SK-N-SH (cell line): ENCODE measurements around the gene ASCC2. TPM values are rescaled to one million over a fixed set of nuclear protein-coding genes. Genes with fewer than 3 reads are reported as not detected.
"Not testable (repeated sequence)": the region's sequence is repeated elsewhere in the genome, so short reads cannot be mapped to it uniquely, and the experiment has no call there.

ENCODE experiments used
- CTCF ChIA-PET: fragments of 300-600, 350-600 bp; formaldehyde crosslinking; extraction: SDS; loops from one replicate; lab custom pipeline; 2021; lab: Yijun Ruan, JAX
- POLR2A ChIA-PET: fragments of 350-600 bp; sonication (Branson Sonifier 250); formaldehyde crosslinking; extraction: SDS; loops from one replicate; lab custom pipeline; 2020; ENCODE audit warnings: antibody characterized with exemption, inconsistent platforms; lab: Yijun Ruan, JAX
- DNase-seq: peaks from one replicate; pipeline ENCODE4 v3.0.0; 2012
- H2AFZ ChIP-seq: fragments of 200-600 bp; sonication (generic); 2 replicates; pipeline ENCODE4 v1.8.1; 2016; ENCODE audit warnings: antibody characterized with exemption, mild to moderate bottlenecking, low read depth
- H3F3A ChIP-seq: fragments of 200-600 bp; sonication (generic); replicated peaks from 2 replicates; pipeline ENCODE3; 2016; ENCODE audit warnings: antibody characterized with exemption, mild to moderate bottlenecking; ENCODE audit not compliant: insufficient read depth
- H3K27ac ChIP-seq, 2 experiments: fragments of 200-500 bp in 1 of 2; fragments of 200-600 bp in 1 of 2; sonication (Bioruptor generic) in 1 of 2; sonication (generic), shearing (Covaris generic) in 1 of 2; 2 replicates each; pipeline versions ENCODE4 v1.5.1 to v1.6.1; 2014 to 2016; ENCODE audit warnings: low read depth in 2 of 2, inconsistent platforms in 1 of 2, low read length in 1 of 2, mild to moderate bottlenecking in 1 of 2, mixed read lengths in 1 of 2
- H3K27me3 ChIP-seq: fragments of 200-600 bp; sonication (generic), shearing (Covaris generic); 2 replicates; pipeline ENCODE4 v1.6.1; 2016; ENCODE audit warnings: mixed run types; ENCODE audit not compliant: insufficient read depth
- H3K36me3 ChIP-seq, 2 experiments: fragments of 200-500 bp in 1 of 2; fragments of 200-600 bp in 1 of 2; sonication (Bioruptor generic) in 1 of 2; sonication (generic) in 1 of 2; replicated peaks in 1 of 2; 2 replicates each; pipeline versions ENCODE3 to v1.5.1; 2014 to 2016; ENCODE audit warnings: low read length in 1 of 2, mild to moderate bottlenecking in 1 of 2; ENCODE audit not compliant: insufficient read depth in 2 of 2, control insufficient read depth in 1 of 2
- H3K4me1 ChIP-seq, 2 experiments: fragments of 200-500 bp in 1 of 2; fragments of 200-600 bp in 1 of 2; sonication (Bioruptor generic) in 1 of 2; sonication (generic), shearing (Covaris generic) in 1 of 2; 2 replicates each; pipeline versions ENCODE4 v1.5.1 to v1.6.1; 2014 to 2016; ENCODE audit warnings: low read depth in 1 of 2, low read length in 1 of 2, mixed run types in 1 of 2; ENCODE audit not compliant: insufficient read depth in 2 of 2, control insufficient read depth in 1 of 2
- H3K4me2 ChIP-seq: fragments of 200-600 bp; sonication (generic), shearing (Covaris generic); 2 replicates; pipeline ENCODE4 v1.6.1; 2017; ENCODE audit warnings: mixed run types
- H3K4me3 ChIP-seq, 2 experiments: fragments of 200-500 bp in 1 of 2; fragments of 200-600 bp in 1 of 2; sonication (Bioruptor generic) in 1 of 2; sonication (generic), shearing (Covaris generic) in 1 of 2; 2 replicates each; pipeline versions ENCODE4 v1.5.1 to v1.8.1; 2014 to 2016; ENCODE audit warnings: low read depth in 2 of 2, inconsistent platforms in 1 of 2, low read length in 1 of 2, mild to moderate bottlenecking in 1 of 2, mixed read lengths in 1 of 2, moderate library complexity in 1 of 2
- H3K79me2 ChIP-seq: fragments of 200-600 bp; sonication (generic); 2 replicates; pipeline ENCODE4 v1.8.1; 2017; ENCODE audit warnings: mild to moderate bottlenecking; ENCODE audit not compliant: insufficient read depth
- H3K9ac ChIP-seq: fragments of 200-600 bp; sonication (generic); 2 replicates; pipeline ENCODE4 v1.6.1; 2017; ENCODE audit warnings: mixed run types
- H3K9me2 ChIP-seq: fragments of 200-600 bp; sonication (generic); 2 replicates; pipeline ENCODE4 v1.6.1; 2017; ENCODE audit warnings: mixed run types
- H3K9me3 ChIP-seq: fragments of 200-600 bp; sonication (generic); 2 replicates; pipeline ENCODE4 v1.6.1; 2017; ENCODE audit warnings: mixed run types, mild to moderate bottlenecking, moderate library complexity
- H4K20me1 ChIP-seq: fragments of 200-600 bp; sonication (generic); 2 replicates; pipeline ENCODE4 v1.6.1; 2017; ENCODE audit warnings: mild to moderate bottlenecking, mixed run types; ENCODE audit not compliant: insufficient read depth
- FOXJ3 ChIP-seq: sonication (generic); formaldehyde crosslinking; IDR thresholded peaks from 2 replicates; pipeline ENCODE4 v1.5.1; 2020; ENCODE audit warnings: mild to moderate bottlenecking, missing genetic modification reagents
- FOXM1 ChIP-seq: IDR thresholded peaks from 2 replicates; pipeline ENCODE4 v1.4.0; 2012; ENCODE audit warnings: low read depth, mild to moderate bottlenecking
- GABPA ChIP-seq: IDR thresholded peaks from 2 replicates; pipeline ENCODE4 v1.4.0; 2012; ENCODE audit warnings: low read depth, mild to moderate bottlenecking
- GATA2 ChIP-seq: sonication (generic); formaldehyde crosslinking; IDR thresholded peaks from 2 replicates; pipeline ENCODE4 v1.5.0; 2020; ENCODE audit warnings: mild to moderate bottlenecking, missing genetic modification reagents
- JUND ChIP-seq: IDR thresholded peaks from 2 replicates; pipeline ENCODE4 v1.4.0; 2012
- MAX ChIP-seq: IDR thresholded peaks from 2 replicates; pipeline ENCODE4 v1.4.0; 2012; ENCODE audit warnings: low read depth
- NRF1 ChIP-seq: IDR thresholded peaks from 2 replicates; pipeline ENCODE4 v1.6.1; 2012; ENCODE audit warnings: low read depth, mild to moderate bottlenecking, low read length
- PBX3 ChIP-seq: IDR thresholded peaks from 2 replicates; pipeline ENCODE4; 2012
- RAD21 ChIP-seq: IDR thresholded peaks from 2 replicates; pipeline ENCODE4 v1.6.1; 2012; ENCODE audit warnings: mild to moderate bottlenecking, low read length
- RCOR1 ChIP-seq: fragments of 150-350 bp; IDR thresholded peaks from 2 replicates; pipeline ENCODE4 v1.6.1; 2017; ENCODE audit warnings: antibody characterized with exemption, low read length
- RFX5 ChIP-seq: IDR thresholded peaks from 2 replicates; pipeline ENCODE4 v1.6.1; 2012; ENCODE audit warnings: mild to moderate bottlenecking, improper control_type of control experiment, low read length
- RXRA ChIP-seq: IDR thresholded peaks from 2 replicates; pipeline ENCODE4 v1.4.0; 2012; ENCODE audit warnings: low read depth, mild to moderate bottlenecking, borderline replicate concordance
- USF1 ChIP-seq: IDR thresholded peaks from 2 replicates; pipeline ENCODE4 v1.4.0; 2012; ENCODE audit warnings: low read depth, borderline replicate concordance
- YY1 ChIP-seq: IDR thresholded peaks from 2 replicates; pipeline ENCODE4 v1.4.0; 2012; ENCODE audit warnings: low read depth, mild to moderate bottlenecking
- ZBTB33 ChIP-seq: IDR thresholded peaks from 2 replicates; pipeline ENCODE4 v1.4.0; 2012; ENCODE audit warnings: low read depth, borderline replicate concordance
- WGBS: methylation state at CpG from one replicate; pipeline ENCODE4 v1.1.6; 2017; ENCODE audit warnings: low lambda C conversion rate; 5-methylcytosine and 5-hydroxymethylcytosine counted together
- polyA plus RNA-seq, 3 experiments: library from polyadenylated mRNA; depleted of rRNA; stranded (reverse); fragments of >200 nt; gene quantifications; 2 replicates each; pipeline ENCODE4 v1.2.3, GENCODE V29; 2012

ASCC2 gene
- polyA plus RNA-seq, 1 of the 3 experiments (the other 2 are of a cell fraction): 82.0 TPM

- POLR2A ChIA-PET: no interaction called here
- no peak for DNase-seq
- no peak overlapping the region for H3K4me3 ChIP-seq
- H3K9ac ChIP-seq: no peak overlapping the region
- 79% methylated on average over 2 of the region's 2 CpGs for WGBS
- no peaks in the 10 kb centered on the region for H3F3A ChIP-seq
- no peak overlapping the region for H2AFZ ChIP-seq
- CTCF ChIA-PET: interaction anchor here (1.1 to 1.4 kb wide), 2 partner anchors 23 to 171 kb away, joined by 3 to 4 read pairs; no protein-coding TSS in a partner anchor
- no peaks in the 10 kb centered on the region for H3K79me2 ChIP-seq
- H3K4me2 ChIP-seq: no peak overlapping the region
- no peaks in the 10 kb centered on the region for H4K20me1 ChIP-seq
- TF ChIP-seq RCOR1 (no peak), FOXJ3 (CRISPR knock-in tag) (no peak), USF1 (no peak), MAX (no peak), RFX5 (no peak), FOXM1 (no peak), ZBTB33 (no peak), NRF1 (no peak), PBX3 (no peak), YY1 (no peak), GATA2 (no peak), RAD21 (no peak), JUND (no peak), GABPA (no peak), RXRA (no peak)
- H3K36me3 ChIP-seq: no peaks in the 10 kb centered on the region
- no peaks in the 10 kb centered on the region for H3K9me2 ChIP-seq
- H3K4me1 ChIP-seq: peaks cover 0 to 6% of the 10 kb centered on the region in 2 experiments; a peak in 1 of 4 replicates
- H3K9me3 ChIP-seq: no peaks in the 10 kb centered on the region
- no peak overlapping the region for H3K27ac ChIP-seq
- no peaks in the 10 kb centered on the region for H3K27me3 ChIP-seq
These were observed 22.1 kb upstream of the ASCC2 start for GRCh38 chr22:29860006-29860766.

- CTCF ChIA-PET: interaction anchor here (0.6 to 0.7 kb wide), 2 partner anchors 43 to 234 kb away, joined by 3 read pairs; no protein-coding TSS in a partner anchor
- H3K9me2 ChIP-seq, H3K9me3 ChIP-seq, H3K36me3 ChIP-seq, H3K4me3 ChIP-seq, H4K20me1 ChIP-seq, H2AFZ ChIP-seq, H3K4me2 ChIP-seq, H3K9ac ChIP-seq, POLR2A ChIA-PET, DNase-seq, H3K27me3 ChIP-seq, H3K27ac ChIP-seq, H3K79me2 ChIP-seq, H3F3A ChIP-seq, H3K4me1 ChIP-seq: not testable (repeated sequence)
- 62% methylated on average over 9 of the region's 9 CpGs for whole genome bisulfite sequencing
These were observed 21.0 kb upstream of the ASCC2 start for GRCh38 chr22:29859030-29859429.
